GM10266 (cell line): ENCODE measurements around the gene SMOC1.
A peak's percentile ranks its signal among the peaks of the same experiment; 100 is the strongest.

Source experiments
- DNase-seq: peaks from one replicate; pipeline ENCODE4 v3.0.0; 2012; ENCODE audit errors: extremely low spot score
- CTCF ChIP-seq: IDR thresholded peaks from 2 replicates; pipeline ENCODE4 v1.5.1; 2012; ENCODE audit warnings: mild to moderate bottlenecking, low read depth; ENCODE audit not compliant: control insufficient read depth, insufficient read depth; ENCODE audit errors: missing control alignments

SMOC1 gene

GRCh38 chr14:70069186-70069585 is 190.0 kb downstream of the SMOC1 start:
- no peak for TF ChIP-seq CTCF
- no peak for DNase-seq

- DNase-seq, result peak; percentile 68
- TF ChIP-seq CTCF, result peak; percentile 80
Measured at GRCh38 chr14:70073924-70074566, 194.8 kb downstream of the SMOC1 start.

- no peak for TF ChIP-seq CTCF
- no peak for DNase-seq
Measured at GRCh38 chr14:70077005-70077404, 197.8 kb downstream of the SMOC1 start.

GRCh38 chr14:70077720-70078119 is 198.5 kb downstream of the SMOC1 start:
- TF ChIP-seq CTCF, result no peak
- DNase-seq, result no peak

- no peak for DNase-seq
- TF ChIP-seq CTCF, result no peak
Measured at GRCh38 chr14:70078329-70078728, 199.1 kb downstream of the SMOC1 start.

GRCh38 chr14:70080076-70080475 is 200.9 kb downstream of the SMOC1 start:
- TF ChIP-seq CTCF, result no peak
- no peak for DNase-seq
